ENCODE data around the gene BCAS4. TPM values are rescaled to one million over a fixed set of nuclear protein-coding genes. Genes with fewer than 3 reads are reported as not detected.

BCAS4 gene
- total and polyA plus RNA-seq, 4 donors: 4.3 to 5.7 (median 5.0) TPM

- no peak overlapping the region for H3K4me3 ChIP-seq
Observed at GRCh38 chr20:50850721-50851286, 55.9 kb downstream of the BCAS4 start.

GRCh38 chr20:50852085-50852484, 57.2 kb downstream of the BCAS4 start:
- peaks cover 0 to 11% (median 2%) of the 10 kb centered on the region in 5 donors for H3K4me1 ChIP-seq (ENCODE audit: control insufficient read depth in 5 of 5, insufficient read depth in 5 of 5, low read length in 5 of 5)
- no peaks in the 10 kb centered on the region for H3K9me3 ChIP-seq (ENCODE audit: control insufficient read depth in 4 of 4, insufficient read depth in 3 of 4, low read length in 3 of 4)
- H3K36me3 ChIP-seq (ENCODE audit: control insufficient read depth in 4 of 4, insufficient read depth in 4 of 4, low read length in 4 of 4): no peaks in the 10 kb centered on the region
- H3K9ac ChIP-seq (ENCODE audit: insufficient read depth in 1 of 2, low read length in 2 of 2): no peak overlapping the region
- H3K27me3 ChIP-seq (ENCODE audit: control insufficient read depth in 3 of 3, insufficient read depth in 3 of 3, low read length in 2 of 3): no peaks in the 10 kb centered on the region
- H3K4me3 ChIP-seq: no peak overlapping the region
- 96% methylated on average over 9 of the region's 9 CpGs for WGBS, 2 donors
- no peak for DNase-seq
- no peak for ATAC-seq (ENCODE audit: insufficient read depth, low FRiP score)
- no peak overlapping the region for H3K27ac ChIP-seq (ENCODE audit: low read depth in 1 of 2, low read length in 1 of 2)
- TF ChIP-seq, protein P1, sequence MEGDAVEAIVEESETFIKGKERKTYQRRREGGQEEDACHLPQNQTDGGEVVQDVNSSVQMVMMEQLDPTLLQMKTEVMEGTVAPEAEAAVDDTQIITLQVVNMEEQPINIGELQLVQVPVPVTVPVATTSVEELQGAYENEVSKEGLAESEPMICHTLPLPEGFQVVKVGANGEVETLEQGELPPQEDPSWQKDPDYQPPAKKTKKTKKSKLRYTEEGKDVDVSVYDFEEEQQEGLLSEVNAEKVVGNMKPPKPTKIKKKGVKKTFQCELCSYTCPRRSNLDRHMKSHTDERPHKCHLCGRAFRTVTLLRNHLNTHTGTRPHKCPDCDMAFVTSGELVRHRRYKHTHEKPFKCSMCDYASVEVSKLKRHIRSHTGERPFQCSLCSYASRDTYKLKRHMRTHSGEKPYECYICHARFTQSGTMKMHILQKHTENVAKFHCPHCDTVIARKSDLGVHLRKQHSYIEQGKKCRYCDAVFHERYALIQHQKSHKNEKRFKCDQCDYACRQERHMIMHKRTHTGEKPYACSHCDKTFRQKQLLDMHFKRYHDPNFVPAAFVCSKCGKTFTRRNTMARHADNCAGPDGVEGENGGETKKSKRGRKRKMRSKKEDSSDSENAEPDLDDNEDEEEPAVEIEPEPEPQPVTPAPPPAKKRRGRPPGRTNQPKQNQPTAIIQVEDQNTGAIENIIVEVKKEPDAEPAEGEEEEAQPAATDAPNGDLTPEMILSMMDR (IDR thresholded peaks at IDR 0.05; ENCODE audit: control extremely low read depth, extremely low read depth): no peak

More at GRCh38 chr20:50850721-50851286, 55.9 kb downstream of the BCAS4 start:
- Histone ChIP-seq H3K9ac (ENCODE audit: insufficient read depth in 1 of 2, low read length in 2 of 2) (no peak overlapping the region), H3K9me3 (ENCODE audit: control insufficient read depth in 4 of 4, insufficient read depth in 3 of 4, low read length in 3 of 4) (no peaks in the 10 kb centered on the region), H3K27ac (ENCODE audit: low read depth in 1 of 2, low read length in 1 of 2) (no peak overlapping the region), H3K27me3 (ENCODE audit: control insufficient read depth in 3 of 3, insufficient read depth in 3 of 3, low read length in 2 of 3) (no peaks in the 10 kb centered on the region), H3K36me3 (ENCODE audit: control insufficient read depth in 4 of 4, insufficient read depth in 4 of 4, low read length in 4 of 4) (no peaks in the 10 kb centered on the region), H3K4me1 (ENCODE audit: control insufficient read depth in 5 of 5, insufficient read depth in 5 of 5, low read length in 5 of 5) (peaks cover 0 to 11% (median 2%) of the 10 kb centered on the region in 5 donors)
- ATAC-seq (ENCODE audit: insufficient read depth, low FRiP score) (no peak), DNase-seq (no peak)
- 37 to 50% methylated on average over 12 to 13 of the region's 13 CpGs for WGBS, 2 donors
- TF ChIP-seq, protein P1 (IDR thresholded peaks at IDR 0.05; ENCODE audit: control extremely low read depth, extremely low read depth): no peak

GRCh38 chr20:50854506-50855249, 59.8 kb downstream of the BCAS4 start:
- TF ChIP-seq, protein P1 (IDR thresholded peaks at IDR 0.05; ENCODE audit: control extremely low read depth, extremely low read depth): no peak
- Histone ChIP-seq H3K4me1 (ENCODE audit: control insufficient read depth in 5 of 5, insufficient read depth in 5 of 5, low read length in 5 of 5) (no peaks in the 10 kb centered on the region), H3K27me3 (ENCODE audit: control insufficient read depth in 3 of 3, insufficient read depth in 3 of 3, low read length in 2 of 3) (no peaks in the 10 kb centered on the region), H3K4me3 (no peak overlapping the region), H3K27ac (ENCODE audit: low read depth in 1 of 2, low read length in 1 of 2) (no peak overlapping the region), H3K36me3 (ENCODE audit: control insufficient read depth in 4 of 4, insufficient read depth in 4 of 4, low read length in 4 of 4) (no peaks in the 10 kb centered on the region), H3K9ac (ENCODE audit: insufficient read depth in 1 of 2, low read length in 2 of 2) (no peak overlapping the region), H3K9me3 (ENCODE audit: control insufficient read depth in 4 of 4, insufficient read depth in 3 of 4, low read length in 3 of 4) (no peaks in the 10 kb centered on the region)
- DNase-seq (no peak), ATAC-seq (ENCODE audit: insufficient read depth, low FRiP score) (no peak)
- 66 to 84% methylated on average over 18 of the region's 18 CpGs for WGBS, 2 donors
